Rectal smooth muscle tissue (tissue), 1 donor: ENCODE results near the gene CTAGE15.
"Not testable (repeated sequence)": the region's sequence is repeated elsewhere in the genome, so short reads cannot be mapped to it uniquely, and the experiment has no call there.

Experiments
- H3K27ac ChIP-seq: one replicate; pipeline ENCODE4 v1.7.0; 2013; ENCODE audit warnings: low read depth, low read length, inconsistent platforms
- H3K27me3 ChIP-seq: one replicate; pipeline ENCODE4 v1.7.0; 2013; ENCODE audit warnings: low read length; ENCODE audit not compliant: control insufficient read depth, insufficient read depth
- H3K36me3 ChIP-seq: one replicate; pipeline ENCODE4 v1.7.0; 2013; ENCODE audit warnings: low read length; ENCODE audit not compliant: control insufficient read depth, insufficient read depth
- H3K4me1 ChIP-seq: one replicate; pipeline ENCODE4 v1.7.0; 2013; ENCODE audit warnings: low read length; ENCODE audit not compliant: control insufficient read depth, insufficient read depth
- H3K4me3 ChIP-seq: one replicate; pipeline ENCODE4 v1.7.0; 2013; ENCODE audit warnings: low read length
- H3K9ac ChIP-seq: one replicate; pipeline ENCODE4 v1.7.0; 2013; ENCODE audit warnings: low read length

Gene CTAGE15

GRCh38 chr7:143571501-143571900 lies at the start of gene CTAGE15:
CTAGE15 (plus strand) TSS chr7:143571801; CDS start chr7:143571818, 17 bp downstream.
- H3K4me3 ChIP-seq, H3K36me3 ChIP-seq, H3K27ac ChIP-seq, H3K27me3 ChIP-seq, H3K4me1 ChIP-seq, H3K9ac ChIP-seq: not testable (repeated sequence)

- not testable (repeated sequence) for H3K4me3 ChIP-seq, H3K27me3 ChIP-seq, H3K4me1 ChIP-seq, H3K36me3 ChIP-seq, H3K27ac ChIP-seq, H3K9ac ChIP-seq
Measured at GRCh38 chr7:143522309-143522916, 49.2 kb upstream of the CTAGE15 start.

- H3K36me3 ChIP-seq, H3K4me3 ChIP-seq, H3K27me3 ChIP-seq, H3K27ac ChIP-seq, H3K4me1 ChIP-seq, H3K9ac ChIP-seq: not testable (repeated sequence)
Measured at GRCh38 chr7:143531169-143531926, 40.3 kb upstream of the CTAGE15 start.

- H3K36me3 ChIP-seq, H3K4me3 ChIP-seq, H3K9ac ChIP-seq, H3K27me3 ChIP-seq, H3K4me1 ChIP-seq, H3K27ac ChIP-seq: not testable (repeated sequence)
Measured at GRCh38 chr7:143531932-143532331, 39.7 kb upstream of the CTAGE15 start.

- H3K4me1 ChIP-seq, H3K27me3 ChIP-seq, H3K36me3 ChIP-seq, H3K9ac ChIP-seq, H3K4me3 ChIP-seq, H3K27ac ChIP-seq: not testable (repeated sequence)
Measured at GRCh38 chr7:143533213-143533839, 38.3 kb upstream of the CTAGE15 start.

- not testable (repeated sequence) for H3K4me1 ChIP-seq, H3K36me3 ChIP-seq, H3K27ac ChIP-seq, H3K27me3 ChIP-seq, H3K4me3 ChIP-seq, H3K9ac ChIP-seq
Measured at GRCh38 chr7:143536443-143536842, 35.2 kb upstream of the CTAGE15 start.

- not testable (repeated sequence) for H3K27me3 ChIP-seq
Measured at GRCh38 chr7:143543288-143544038, 28.1 kb upstream of the CTAGE15 start.

GRCh38 chr7:143555968-143556367 lies 15.6 kb upstream of the CTAGE15 start:
- not testable (repeated sequence) for H3K4me3 ChIP-seq, H3K36me3 ChIP-seq, H3K9ac ChIP-seq, H3K27me3 ChIP-seq, H3K4me1 ChIP-seq, H3K27ac ChIP-seq

More at GRCh38 chr7:143543288-143544038, 28.1 kb upstream of the CTAGE15 start:
- not testable (repeated sequence) for H3K36me3 ChIP-seq, H3K4me1 ChIP-seq, H3K9ac ChIP-seq, H3K4me3 ChIP-seq, H3K27ac ChIP-seq

GRCh38 chr7:143563306-143563705 lies 8.3 kb upstream of the CTAGE15 start:
- not testable (repeated sequence) for H3K4me3 ChIP-seq, H3K36me3 ChIP-seq

GRCh38 chr7:143566001-143566400 lies 5.6 kb upstream of the CTAGE15 start:
- H3K4me3 ChIP-seq, H3K27me3 ChIP-seq, H3K9ac ChIP-seq, H3K36me3 ChIP-seq, H3K4me1 ChIP-seq, H3K27ac ChIP-seq: not testable (repeated sequence)

More at GRCh38 chr7:143563306-143563705, 8.3 kb upstream of the CTAGE15 start:
- not testable (repeated sequence) for H3K27ac ChIP-seq, H3K9ac ChIP-seq, H3K27me3 ChIP-seq, H3K4me1 ChIP-seq

- not testable (repeated sequence) for H3K4me1 ChIP-seq, H3K27me3 ChIP-seq, H3K4me3 ChIP-seq, H3K27ac ChIP-seq, H3K9ac ChIP-seq, H3K36me3 ChIP-seq
Measured at GRCh38 chr7:143588183-143588582, 16.6 kb downstream of the CTAGE15 start.

- H3K36me3 ChIP-seq, H3K4me1 ChIP-seq, H3K27ac ChIP-seq, H3K9ac ChIP-seq, H3K4me3 ChIP-seq, H3K27me3 ChIP-seq: not testable (repeated sequence)
Measured at GRCh38 chr7:143589897-143590296, 18.3 kb downstream of the CTAGE15 start.
